Endothelial cell of coronary artery (primary cell): ENCODE results near the gene DNAH11. TPM values are rescaled to one million over a fixed set of nuclear protein-coding genes. Genes with fewer than 3 reads are reported as not detected.

ENCODE experiments used
- total RNA-seq: library from RNA; depleted of rRNA; stranded (reverse); fragments of >200 nt; gene quantifications from 2 replicates; pipeline ENCODE4 v1.2.3, GENCODE V29; 2014

Gene DNAH11, protein sequence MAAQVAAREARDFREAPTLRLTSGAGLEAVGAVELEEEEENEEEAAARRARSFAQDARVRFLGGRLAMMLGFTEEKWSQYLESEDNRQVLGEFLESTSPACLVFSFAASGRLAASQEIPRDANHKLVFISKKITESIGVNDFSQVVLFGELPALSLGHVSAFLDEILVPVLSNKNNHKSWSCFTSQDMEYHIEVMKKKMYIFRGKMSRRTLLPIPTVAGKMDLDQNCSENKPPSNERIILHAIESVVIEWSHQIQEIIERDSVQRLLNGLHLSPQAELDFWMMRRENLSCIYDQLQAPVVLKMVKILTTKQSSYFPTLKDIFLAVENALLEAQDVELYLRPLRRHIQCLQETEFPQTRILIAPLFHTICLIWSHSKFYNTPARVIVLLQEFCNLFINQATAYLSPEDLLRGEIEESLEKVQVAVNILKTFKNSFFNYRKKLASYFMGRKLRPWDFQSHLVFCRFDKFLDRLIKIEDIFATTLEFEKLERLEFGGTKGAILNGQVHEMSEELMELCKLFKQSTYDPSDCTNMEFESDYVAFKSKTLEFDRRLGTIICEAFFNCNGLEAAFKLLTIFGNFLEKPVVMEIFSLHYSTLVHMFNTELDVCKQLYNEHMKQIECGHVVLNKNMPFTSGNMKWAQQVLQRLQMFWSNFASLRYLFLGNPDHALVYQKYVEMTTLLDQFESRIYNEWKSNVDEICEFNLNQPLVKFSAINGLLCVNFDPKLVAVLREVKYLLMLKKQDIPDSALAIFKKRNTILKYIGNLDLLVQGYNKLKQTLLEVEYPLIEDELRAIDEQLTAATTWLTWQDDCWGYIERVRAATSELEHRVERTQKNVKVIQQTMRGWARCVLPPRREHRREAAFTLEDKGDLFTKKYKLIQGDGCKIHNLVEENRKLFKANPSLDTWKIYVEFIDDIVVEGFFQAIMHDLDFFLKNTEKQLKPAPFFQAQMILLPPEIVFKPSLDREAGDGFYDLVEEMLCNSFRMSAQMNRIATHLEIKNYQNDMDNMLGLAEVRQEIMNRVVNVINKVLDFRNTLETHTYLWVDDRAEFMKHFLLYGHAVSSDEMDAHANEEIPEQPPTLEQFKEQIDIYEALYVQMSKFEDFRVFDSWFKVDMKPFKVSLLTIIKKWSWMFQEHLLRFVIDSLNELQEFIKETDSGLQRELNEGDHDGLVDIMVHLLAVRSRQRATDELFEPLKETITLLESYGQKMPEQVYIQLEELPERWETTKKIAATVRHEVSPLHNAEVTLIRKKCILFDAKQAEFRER (N-terminal part only)
- total RNA-seq = 0.63 and 3.3 TPM in 2 replicates

DNA sequence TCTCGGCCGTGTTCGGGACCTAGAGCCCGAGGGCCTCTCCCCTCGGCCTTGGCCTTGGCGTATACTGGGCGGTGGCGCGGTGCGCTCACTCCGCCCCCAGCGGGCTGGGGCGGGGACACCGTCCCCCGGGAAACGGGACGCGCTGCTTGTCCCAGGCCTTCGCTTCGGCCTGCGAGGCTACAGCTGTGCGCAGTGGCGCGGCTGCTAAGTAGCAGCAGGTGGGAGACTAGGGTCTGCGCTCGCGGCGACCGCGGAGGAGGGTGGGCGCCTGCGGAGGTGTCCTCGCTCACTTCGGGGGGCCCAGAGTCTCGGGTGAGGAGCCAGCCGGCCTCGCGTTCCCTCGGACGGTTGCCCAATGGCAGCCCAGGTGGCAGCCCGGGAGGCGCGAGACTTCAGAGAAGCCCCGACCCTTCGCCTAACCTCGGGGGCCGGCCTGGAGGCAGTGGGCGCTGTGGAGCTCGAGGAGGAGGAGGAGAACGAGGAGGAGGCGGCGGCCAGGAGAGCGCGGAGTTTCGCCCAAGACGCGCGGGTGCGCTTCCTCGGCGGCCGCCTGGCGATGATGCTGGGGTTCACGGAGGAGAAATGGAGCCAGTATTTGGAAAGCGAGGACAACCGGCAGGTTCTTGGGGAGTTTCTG is at the start of gene DNAH11:
Gene DNAH11, plus strand, starts transcription at position 149 of the 637 bp plus-strand sequence. Its CDS starts 207 bp downstream, at position 356.

DNA sequence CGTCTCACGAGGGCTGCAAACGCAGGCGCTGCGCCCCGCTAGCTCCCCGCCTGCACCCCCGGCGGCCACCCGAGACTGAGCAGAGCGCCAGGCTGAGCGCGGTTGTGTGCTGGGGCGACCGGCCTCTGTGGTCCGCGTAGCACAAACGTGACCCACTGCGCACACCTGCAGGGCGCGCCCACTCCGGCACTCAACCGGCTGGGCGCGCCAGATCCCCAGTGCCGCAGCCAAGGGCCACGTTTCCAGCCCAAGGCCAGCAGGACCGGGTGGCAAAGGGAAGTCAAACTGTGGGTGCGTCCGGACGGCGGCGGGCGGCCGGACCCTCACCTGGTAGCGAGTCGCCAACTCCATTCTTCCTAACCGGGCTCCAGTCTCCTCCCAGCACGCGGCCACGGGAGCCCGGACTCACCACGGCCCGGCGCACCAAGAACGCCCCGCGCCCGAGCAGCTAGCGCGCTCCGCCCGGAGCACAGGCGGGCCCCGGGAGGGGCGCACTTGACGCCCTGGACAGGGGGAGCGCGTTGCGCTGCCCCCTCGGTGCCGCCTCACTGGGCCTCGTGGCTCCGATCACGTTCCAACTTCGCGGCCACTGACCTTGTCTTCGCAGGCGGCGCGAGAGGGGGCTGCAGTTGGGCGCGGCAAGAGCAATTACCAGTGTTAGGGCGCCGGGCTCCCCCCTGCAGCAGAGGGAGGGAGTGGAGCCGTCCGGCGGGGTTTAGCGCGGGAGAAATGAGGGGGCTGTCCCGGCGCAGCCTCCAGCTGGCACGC is 402.8 kb downstream of the DNAH11 start, which contains the start of gene CDCA7L:
Gene CDCA7L, minus strand, starts transcription at position 446 of the 768 bp plus-strand sequence. Its CDS starts 95 bp downstream, at position 351.

Other genes with a start within 250 kb of the DNAH11 start
- 5.5 and 6.1 TPM in 2 replicates for gene SP4, start 115.0 kb upstream of the DNAH11 start, total RNA-seq